Transverse colon (tissue), 4 donors: ENCODE measurements around the gene GPR151.

Experiments
- EP300 ChIP-seq: sonication (generic); formaldehyde crosslinking; IDR thresholded peaks from one replicate; pipeline ENCODE4 v1.6.1; 2017; ENCODE audit warnings: antibody characterized with exemption, low read depth
- POLR2A ChIP-seq: fragments of 450-650 bp; IDR thresholded peaks from one replicate; pipeline ENCODE4 v1.6.1; 2016; ENCODE audit warnings: antibody characterized with exemption, mild to moderate bottlenecking, moderate library complexity
- POLR2AphosphoS5 ChIP-seq, 3 donors: sonication (generic); formaldehyde crosslinking; IDR thresholded peaks; one replicate each; pipeline ENCODE4 v1.6.1; 2016; ENCODE audit warnings: antibody characterized with exemption in 3 of 3
- TF ChIP-seq, protein P1 (sequence below), 5 experiments: fragments of 200-600 bp in 3 of 5; fragments of 450-650 bp in 2 of 5; sonication (generic) in 3 of 5; IDR thresholded peaks; 1 replicate in 2 of 5; 2 replicates in 3 of 5; pipeline ENCODE4 v1.5.1; 2016 to 2017; ENCODE audit warnings: antibody characterized with exemption in 5 of 5, inconsistent platforms in 3 of 5, mild to moderate bottlenecking in 2 of 5, moderate library complexity in 1 of 5

DNA sequence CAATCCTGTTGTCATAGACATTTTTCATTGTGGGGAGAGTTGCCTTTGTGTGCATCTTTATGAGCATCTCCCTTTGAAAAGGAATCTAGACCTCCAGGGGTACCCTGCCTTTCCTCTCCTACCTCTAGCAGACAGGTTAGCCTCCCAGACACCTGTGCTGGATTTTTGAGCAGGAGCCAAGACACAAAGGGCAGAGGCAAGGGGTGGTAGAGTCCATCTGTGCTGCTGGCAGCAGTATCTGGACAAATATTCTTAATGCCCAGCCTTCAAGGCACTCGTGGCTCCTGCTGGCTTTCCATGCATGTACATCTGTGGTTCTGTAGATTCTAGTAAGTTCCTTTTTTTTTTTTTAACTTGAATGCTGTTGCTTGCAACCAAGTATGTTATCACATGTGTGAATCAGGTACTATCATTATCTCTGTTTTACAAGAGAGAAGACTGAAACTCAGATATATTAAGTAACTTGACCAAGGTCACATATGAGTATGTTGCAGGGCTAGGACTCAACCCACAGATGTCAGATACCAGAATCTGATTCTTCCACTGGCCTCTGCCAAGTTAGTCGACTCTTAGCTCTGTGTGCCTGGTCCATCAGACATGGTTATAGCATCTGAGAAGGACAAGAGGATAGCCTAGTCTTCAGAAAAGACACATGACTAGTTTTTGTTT, 32.9 kb upstream of the GPR151 start:
- TF ChIP-seq POLR2AphosphoS5 (IDR thresholded peaks at IDR 0.05) (no peak), POLR2A (no peak), EP300 (no peak)
- TF ChIP-seq, protein P1, sequence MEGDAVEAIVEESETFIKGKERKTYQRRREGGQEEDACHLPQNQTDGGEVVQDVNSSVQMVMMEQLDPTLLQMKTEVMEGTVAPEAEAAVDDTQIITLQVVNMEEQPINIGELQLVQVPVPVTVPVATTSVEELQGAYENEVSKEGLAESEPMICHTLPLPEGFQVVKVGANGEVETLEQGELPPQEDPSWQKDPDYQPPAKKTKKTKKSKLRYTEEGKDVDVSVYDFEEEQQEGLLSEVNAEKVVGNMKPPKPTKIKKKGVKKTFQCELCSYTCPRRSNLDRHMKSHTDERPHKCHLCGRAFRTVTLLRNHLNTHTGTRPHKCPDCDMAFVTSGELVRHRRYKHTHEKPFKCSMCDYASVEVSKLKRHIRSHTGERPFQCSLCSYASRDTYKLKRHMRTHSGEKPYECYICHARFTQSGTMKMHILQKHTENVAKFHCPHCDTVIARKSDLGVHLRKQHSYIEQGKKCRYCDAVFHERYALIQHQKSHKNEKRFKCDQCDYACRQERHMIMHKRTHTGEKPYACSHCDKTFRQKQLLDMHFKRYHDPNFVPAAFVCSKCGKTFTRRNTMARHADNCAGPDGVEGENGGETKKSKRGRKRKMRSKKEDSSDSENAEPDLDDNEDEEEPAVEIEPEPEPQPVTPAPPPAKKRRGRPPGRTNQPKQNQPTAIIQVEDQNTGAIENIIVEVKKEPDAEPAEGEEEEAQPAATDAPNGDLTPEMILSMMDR (IDR thresholded peaks at IDR 0.05), result no peak
